MG63 (cell line): ENCODE results near the gene DIDO1. TPM values are rescaled to one million over a fixed set of nuclear protein-coding genes. Genes with fewer than 3 reads are reported as not detected.

ENCODE experiments used
- DNase-seq: peaks from one replicate; pipeline ENCODE4 v3.0.0-alpha.2; 2020
- H3K27me3 ChIP-seq: fragments of 250-450 bp; sonication (Bioruptor Pico); 2 replicates; pipeline ENCODE4 v1.5.1; 2020; ENCODE audit warnings: mild to moderate bottlenecking, moderate library complexity
- H3K36me3 ChIP-seq: fragments of 250-450 bp; sonication (Bioruptor Pico); 2 replicates; pipeline ENCODE4 v1.5.1; 2020; ENCODE audit warnings: mild to moderate bottlenecking, moderate library complexity
- H3K4me3 ChIP-seq: fragments of 250-450 bp; sonication (Bioruptor Pico); 2 replicates; pipeline ENCODE4 v1.5.1; 2020; ENCODE audit warnings: mild to moderate bottlenecking, moderate library complexity
- H3K9me3 ChIP-seq: fragments of 250-450 bp; sonication (Bioruptor Pico); 2 replicates; pipeline ENCODE4 v1.5.1; 2020; ENCODE audit warnings: mild to moderate bottlenecking, moderate library complexity
- total RNA-seq: library from RNA; depleted of rRNA; stranded (reverse); fragments of >200 nt; shearing (Covaris generic); gene quantifications from 2 replicates; pipeline ENCODE4 v1.2.3, GENCODE V29; 2014; ENCODE audit warnings: low replicate concordance

DIDO1 gene
- total RNA-seq, 1 experiment from 2014 or later, result 21.2 TPM

DNA sequence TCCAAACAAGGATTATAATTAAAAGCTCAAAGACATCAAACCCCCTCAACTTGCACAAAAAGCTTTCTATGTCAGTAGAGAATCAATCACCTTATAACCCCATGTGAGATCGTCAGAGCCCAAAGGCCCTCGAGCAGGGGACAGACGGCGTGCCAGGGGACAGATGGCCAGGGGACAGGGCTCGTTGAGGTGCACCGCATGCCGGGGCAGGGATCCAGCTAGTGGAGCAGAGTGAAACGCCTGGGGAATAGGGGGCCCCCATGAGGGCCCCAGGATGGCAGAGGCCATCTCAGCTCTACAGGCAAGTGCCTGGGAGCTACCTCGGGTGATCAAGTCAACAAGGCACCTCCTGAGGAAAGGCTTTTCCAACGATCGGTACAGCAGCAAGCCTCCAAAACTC, 28.6 kb downstream of the DIDO1 start:
- H3K36me3 ChIP-seq, result peaks cover 90% of the 10 kb centered on the region
- H3K27me3 ChIP-seq, result no peaks in the 10 kb centered on the region
- H3K9me3 ChIP-seq, result no peaks in the 10 kb centered on the region
- DNase-seq, result no peak
- H3K4me3 ChIP-seq, result no peak overlapping the region

DNA sequence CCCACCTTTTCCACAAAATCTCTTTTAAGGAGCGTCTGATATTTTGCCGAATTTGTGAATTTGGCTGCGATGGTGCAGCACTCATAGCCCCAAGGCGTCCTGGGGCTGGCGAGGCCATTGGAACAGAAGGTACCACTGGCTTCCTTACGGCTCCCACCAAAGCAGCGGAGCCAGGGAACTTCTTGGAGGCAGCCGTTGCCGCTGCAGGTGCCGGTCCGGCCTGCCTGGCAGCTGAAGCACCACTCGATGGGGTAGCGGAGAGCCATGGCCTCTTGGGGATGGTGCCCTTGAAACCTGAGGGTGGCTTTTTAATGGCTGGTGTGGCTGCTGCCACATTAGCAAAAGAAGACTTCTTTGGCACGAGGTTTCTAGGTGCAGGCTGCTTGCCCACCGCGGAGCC, 29.8 kb downstream of the DIDO1 start:
- Histone ChIP-seq H3K4me3 (no peak overlapping the region), H3K9me3 (no peaks in the 10 kb centered on the region), H3K36me3 (peaks cover 90% of the 10 kb centered on the region), H3K27me3 (no peaks in the 10 kb centered on the region)
- DNase-seq, result no peak

DNA sequence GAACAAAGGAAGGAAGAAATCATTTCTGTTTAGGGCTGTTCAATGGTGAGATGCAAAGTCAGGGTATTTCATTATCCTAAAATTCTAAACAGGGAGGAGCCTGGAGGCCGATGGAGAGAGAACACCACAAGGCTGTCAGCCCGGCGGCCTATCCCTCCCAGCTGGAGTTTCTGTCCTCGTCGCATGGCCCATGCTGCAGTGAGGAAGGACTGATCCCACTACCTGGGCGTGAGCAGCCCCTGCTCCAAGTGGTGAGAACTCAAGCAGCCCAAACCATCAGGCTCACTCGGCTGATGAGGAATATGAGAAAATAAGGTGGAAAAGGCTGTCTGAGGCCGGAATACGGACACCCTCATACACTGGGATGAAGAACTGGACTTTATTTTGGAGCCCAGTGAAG, 30.8 kb downstream of the DIDO1 start:
- no peaks in the 10 kb centered on the region for H3K9me3 ChIP-seq
- DNase-seq, result no peak
- H3K4me3 ChIP-seq, result no peak overlapping the region
- peaks cover 90% of the 10 kb centered on the region for H3K36me3 ChIP-seq
- H3K27me3 ChIP-seq, result no peaks in the 10 kb centered on the region

DNA sequence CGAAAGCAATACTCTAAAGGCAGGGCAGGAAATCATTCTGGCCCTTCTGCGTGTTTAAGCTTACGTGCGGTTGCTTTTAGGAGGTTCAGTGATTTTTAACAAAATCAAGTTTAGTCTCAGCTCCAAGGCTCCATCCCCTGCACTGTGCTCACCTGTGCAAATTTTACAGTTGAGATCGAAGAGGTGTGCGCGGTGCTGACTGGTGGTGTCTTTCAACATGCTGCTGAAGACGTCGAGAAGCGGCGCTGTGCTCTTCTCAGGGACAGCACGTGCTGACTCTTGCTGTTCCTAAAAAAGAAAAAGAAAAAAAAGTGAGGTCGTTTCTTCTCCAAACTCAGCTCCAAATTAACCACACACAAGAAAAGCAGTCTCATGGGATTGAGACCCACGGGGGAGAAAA, 32.0 kb downstream of the DIDO1 start:
- no peak overlapping the region for H3K4me3 ChIP-seq
- H3K27me3 ChIP-seq, result no peaks in the 10 kb centered on the region
- no peak for DNase-seq
- H3K36me3 ChIP-seq, result peaks cover 92% of the 10 kb centered on the region
- H3K9me3 ChIP-seq, result no peaks in the 10 kb centered on the region

DNA sequence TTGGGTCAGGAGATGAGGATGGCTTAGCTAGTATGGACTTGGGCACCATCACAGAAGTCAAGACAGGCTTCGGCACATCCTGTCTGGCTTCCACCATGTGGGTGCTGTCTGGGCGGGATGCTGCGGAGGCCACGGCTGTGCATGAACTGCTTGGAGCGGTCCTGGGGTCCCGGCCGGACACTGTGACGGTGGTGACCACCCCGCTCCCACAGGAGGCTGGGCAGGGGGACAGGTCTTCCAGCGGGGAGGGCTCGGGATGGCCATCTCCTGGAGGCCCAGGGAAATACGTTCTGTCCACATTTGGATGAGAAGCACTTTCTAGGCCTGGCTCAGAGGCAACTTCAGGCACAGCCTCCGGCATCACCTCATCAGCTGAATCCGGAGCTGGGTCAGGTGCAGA, 32.6 kb downstream of the DIDO1 start:
- H3K9me3 ChIP-seq, result no peaks in the 10 kb centered on the region
- peaks cover 96% of the 10 kb centered on the region for H3K36me3 ChIP-seq
- no peak for DNase-seq
- H3K27me3 ChIP-seq, result no peaks in the 10 kb centered on the region
- H3K4me3 ChIP-seq, result no peak overlapping the region

DNA sequence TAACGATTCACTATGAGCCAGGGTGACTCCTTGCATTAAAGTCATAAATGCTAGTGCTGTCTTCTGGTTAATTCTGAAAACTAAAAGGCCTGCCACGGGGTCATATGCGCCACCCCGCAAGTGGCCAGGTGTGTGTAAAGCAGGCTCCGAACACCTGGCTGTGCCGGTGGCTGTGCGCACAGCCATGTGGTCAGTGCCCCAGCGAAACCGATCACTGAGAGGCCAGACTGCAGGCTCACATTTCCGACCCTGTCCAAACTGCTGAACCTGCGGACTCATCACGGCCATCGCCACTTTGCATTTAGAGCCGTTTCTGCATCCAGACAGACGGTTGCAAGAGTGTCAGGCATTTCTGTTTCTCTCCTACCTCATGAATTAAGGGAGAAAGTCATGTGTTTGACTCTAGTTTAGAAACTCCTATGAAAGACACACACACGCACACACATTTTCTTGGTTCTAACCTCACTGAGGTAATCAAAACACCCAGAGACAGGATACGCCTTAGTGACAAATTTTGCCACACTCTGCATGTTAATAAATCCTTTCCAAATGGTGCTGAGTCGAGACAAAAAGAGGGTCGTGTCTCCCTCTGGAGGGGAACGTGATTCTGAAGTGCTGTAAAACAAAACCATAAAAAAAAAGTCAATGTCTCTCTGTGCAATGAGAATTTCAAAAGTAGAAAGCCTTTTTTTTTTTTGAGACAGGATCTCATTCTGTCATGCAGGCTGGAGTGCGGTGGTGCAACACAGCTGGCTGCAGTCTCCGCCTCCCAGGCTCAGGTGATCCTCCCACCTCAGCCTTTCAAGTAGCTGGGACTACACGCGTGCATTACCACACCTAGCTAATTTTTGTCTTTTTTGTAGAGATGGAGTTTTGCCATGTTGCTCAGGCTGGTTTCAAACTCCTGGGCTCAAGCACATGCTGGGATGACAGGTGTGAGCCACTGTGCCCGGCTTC, 33.7 kb downstream of the DIDO1 start:
- Histone ChIP-seq H3K4me3 (no peak overlapping the region), H3K9me3 (no peaks in the 10 kb centered on the region), H3K36me3 (peaks cover 100% of the 10 kb centered on the region), H3K27me3 (no peaks in the 10 kb centered on the region)
- DNase-seq, result no peak

DNA sequence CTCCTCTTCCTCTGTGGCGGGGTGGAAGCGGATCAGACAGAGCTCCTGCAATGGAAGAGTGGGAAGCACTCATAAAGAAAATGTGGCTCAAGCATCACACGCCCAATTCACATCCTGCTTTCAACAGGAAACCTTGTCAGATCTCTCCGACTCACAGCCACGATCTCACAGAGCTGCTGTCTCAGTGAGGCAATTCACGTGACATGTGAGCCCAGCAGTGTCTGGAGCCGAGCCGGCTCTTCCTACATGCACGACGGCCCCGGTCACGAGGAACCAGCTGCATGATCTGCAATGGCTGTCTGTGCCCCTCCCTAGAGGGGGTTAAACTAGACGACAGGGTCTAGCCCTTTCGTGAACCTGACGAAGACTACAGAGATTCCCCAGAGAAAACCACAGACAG, 35.2 kb downstream of the DIDO1 start:
- peaks cover 100% of the 10 kb centered on the region for H3K36me3 ChIP-seq
- no peak for DNase-seq
- H3K4me3 ChIP-seq, result no peak overlapping the region
- no peaks in the 10 kb centered on the region for H3K27me3 ChIP-seq
- H3K9me3 ChIP-seq, result no peaks in the 10 kb centered on the region

DNA sequence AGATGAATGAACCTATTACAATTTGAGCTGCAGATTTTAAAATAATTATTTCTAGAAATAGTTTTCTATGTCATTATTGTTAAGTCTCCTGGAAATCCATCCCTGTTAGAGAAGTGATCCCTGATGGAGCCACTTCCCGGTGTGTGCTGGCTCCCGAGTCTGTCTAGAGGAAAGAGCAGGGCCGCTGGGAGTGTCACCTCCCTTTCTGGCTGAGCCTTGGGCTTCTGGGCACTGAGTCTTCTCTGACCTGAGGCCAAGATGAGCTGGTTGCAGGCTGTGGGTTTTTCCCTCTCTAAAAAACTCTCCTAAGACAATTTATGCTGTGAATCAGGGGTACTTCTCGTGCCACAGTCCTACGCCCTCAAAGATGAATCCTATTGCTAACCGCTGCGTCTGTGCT, 35.9 kb downstream of the DIDO1 start:
- Histone ChIP-seq H3K36me3 (peaks cover 100% of the 10 kb centered on the region), H3K9me3 (no peaks in the 10 kb centered on the region), H3K27me3 (no peaks in the 10 kb centered on the region), H3K4me3 (no peak overlapping the region)
- no peak for DNase-seq

DNA sequence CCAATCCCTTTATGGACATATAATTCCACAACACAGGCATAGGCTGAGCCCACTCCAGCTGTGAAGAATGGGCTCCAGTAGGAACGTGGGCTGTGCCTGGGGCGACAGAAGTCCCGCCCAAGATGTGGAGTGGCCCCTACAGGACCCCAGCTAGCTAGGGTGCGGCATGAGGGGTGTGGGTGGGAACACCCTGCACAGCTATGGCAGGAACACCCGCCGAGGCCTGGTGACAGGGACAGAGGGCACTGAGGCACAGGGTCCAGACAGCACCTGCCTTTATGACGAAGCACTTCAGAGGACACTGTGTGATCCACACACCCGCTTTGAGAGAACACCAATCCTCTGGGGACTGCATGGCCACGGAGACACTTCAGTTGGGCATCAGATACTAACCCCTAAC, 36.4 kb downstream of the DIDO1 start:
- Histone ChIP-seq H3K27me3 (no peaks in the 10 kb centered on the region), H3K9me3 (no peaks in the 10 kb centered on the region), H3K36me3 (peaks cover 95% of the 10 kb centered on the region), H3K4me3 (no peak overlapping the region)
- DNase-seq, result no peak

DNA sequence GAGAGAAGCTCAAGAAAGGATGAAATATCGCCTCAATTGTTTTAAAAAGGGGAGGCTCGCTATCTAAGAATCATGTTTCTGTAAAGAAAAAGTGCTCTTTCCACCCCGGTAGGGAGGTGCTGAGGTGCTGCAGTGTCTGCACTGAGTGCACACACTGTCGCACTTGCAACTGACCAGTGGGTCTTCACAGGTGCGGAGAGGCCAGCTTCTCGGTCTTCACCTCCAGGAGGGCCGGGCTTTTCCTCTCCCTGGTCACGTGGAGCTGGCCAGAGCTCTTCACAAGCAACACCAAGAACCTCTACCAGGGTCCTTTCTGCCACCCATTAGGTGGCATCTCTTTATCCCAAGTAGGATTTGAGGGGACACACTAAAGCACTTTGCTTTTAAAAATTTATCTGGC, 36.9 kb downstream of the DIDO1 start:
- no peaks in the 10 kb centered on the region for H3K9me3 ChIP-seq
- no peak overlapping the region for H3K4me3 ChIP-seq
- peaks cover 90% of the 10 kb centered on the region for H3K36me3 ChIP-seq
- no peak for DNase-seq
- H3K27me3 ChIP-seq, result no peaks in the 10 kb centered on the region

DNA sequence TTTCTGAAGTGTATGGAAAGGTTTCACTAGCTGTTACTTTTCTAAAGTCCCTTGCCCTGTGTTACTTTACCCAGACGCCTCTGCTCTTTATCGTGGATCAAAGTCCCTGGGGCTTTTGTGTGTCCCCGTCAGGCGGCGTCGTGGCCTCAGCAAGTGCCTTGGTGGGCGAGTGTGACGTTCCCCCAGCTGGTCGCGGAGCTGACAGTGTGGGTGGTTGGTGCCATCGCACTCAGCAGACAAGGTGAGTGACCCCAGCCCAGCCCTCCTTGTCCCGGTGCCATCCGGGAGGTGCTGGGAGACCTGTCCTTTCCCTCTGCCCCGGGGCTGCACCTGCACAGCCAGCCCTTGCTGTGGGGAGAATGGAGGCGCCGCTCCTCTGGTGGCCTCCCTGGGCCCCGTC, 37.4 kb downstream of the DIDO1 start:
- Histone ChIP-seq H3K9me3 (no peaks in the 10 kb centered on the region), H3K4me3 (no peak overlapping the region), H3K27me3 (no peaks in the 10 kb centered on the region), H3K36me3 (peaks cover 85% of the 10 kb centered on the region)
- DNase-seq, result no peak

DNA sequence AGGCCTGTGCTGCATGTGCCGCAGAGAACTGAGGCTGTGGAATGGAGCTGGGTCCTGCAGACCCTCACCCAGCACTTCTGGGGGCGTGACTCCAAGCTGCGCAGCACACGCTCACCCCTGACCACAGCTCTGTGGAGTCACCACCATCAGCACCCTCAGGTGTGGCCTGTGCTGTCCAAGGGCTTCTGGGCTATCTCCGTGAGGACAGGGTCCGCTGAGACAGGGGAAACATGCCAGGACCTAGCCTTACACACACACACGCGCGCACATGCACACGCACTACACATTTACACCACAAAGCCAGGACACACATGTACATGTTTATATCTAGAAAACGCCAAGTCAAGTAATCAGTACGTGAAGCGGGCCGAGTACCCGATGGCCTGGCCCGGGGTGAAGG, 37.9 kb downstream of the DIDO1 start:
- H3K27me3 ChIP-seq, result no peaks in the 10 kb centered on the region
- DNase-seq, result no peak
- H3K36me3 ChIP-seq, result peaks cover 80% of the 10 kb centered on the region
- H3K9me3 ChIP-seq, result no peaks in the 10 kb centered on the region
- H3K4me3 ChIP-seq, result no peak overlapping the region

DNA sequence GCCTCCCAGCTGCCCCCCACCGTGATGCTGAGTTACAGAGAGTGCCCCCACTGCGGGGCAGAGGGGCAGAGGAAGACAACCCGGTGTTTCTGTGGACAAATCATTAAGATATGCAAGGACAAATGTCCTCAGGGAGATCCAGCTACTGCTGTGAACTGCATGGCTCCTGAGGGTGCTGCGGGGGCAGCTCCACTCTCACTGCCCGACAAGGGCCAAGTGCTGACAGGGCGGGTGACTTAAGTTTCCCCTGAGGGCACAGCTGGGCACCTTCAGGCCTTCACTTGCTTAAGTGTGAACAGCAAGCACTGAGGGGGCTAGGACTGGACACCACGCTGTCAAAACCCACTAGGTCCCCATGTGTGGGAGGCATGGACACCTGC, 38.5 kb downstream of the DIDO1 start:
- Histone ChIP-seq H3K9me3 (no peaks in the 10 kb centered on the region), H3K36me3 (peaks cover 75% of the 10 kb centered on the region), H3K4me3 (no peak overlapping the region), H3K27me3 (no peaks in the 10 kb centered on the region)
- no peak for DNase-seq

DNA sequence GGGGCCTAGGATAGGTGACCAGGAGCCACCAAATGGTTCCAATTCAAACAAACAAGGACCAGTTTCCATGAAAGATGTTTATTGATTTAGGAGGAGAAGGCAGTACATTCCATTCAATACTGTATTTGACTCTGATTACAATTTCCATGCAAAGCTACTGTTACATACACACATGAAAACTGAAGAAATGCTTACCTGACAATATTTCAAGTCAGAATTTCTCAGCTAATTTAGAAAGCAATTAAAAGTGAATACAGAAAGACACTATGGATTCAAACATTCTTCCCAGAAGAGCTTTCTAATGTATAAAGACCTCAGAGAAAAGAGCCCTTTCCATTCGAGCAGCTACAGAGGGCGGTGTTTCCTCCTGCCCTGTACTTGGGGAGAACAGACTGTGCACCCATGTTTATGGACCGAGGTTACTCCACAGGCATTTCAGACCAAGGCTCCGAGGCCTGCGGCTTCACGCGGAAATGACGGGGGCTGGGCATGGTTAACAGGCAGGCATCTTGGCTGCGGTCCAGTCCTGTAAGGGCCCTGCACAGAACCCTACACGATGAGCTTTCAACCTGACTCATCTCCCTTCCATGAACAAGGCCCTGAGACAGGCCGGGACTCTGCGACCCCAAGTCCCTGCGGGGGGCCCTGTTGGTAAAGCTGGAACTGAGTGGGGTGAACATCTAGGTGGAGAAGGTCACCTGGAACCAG, 39.0 kb downstream of the DIDO1 start:
- peaks cover 69% of the 10 kb centered on the region for H3K36me3 ChIP-seq

DNA sequence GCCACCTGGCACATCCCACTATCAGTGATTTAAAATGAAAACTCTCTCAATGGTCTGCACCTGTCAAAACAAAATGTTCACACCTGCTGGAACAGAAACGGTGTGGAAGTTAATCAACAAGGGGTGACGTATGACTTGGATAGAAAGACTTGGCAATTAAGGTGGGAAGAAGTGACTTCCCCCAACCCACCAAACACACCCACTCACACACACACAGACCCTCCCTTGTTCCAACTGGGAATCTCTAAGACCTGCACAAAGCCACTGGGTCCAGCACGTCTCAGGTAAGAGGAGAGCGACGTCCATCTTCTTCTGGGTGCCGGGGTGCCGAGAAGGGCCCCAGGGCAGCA, 39.6 kb downstream of the DIDO1 start:
- H3K9me3 ChIP-seq, result no peaks in the 10 kb centered on the region
- DNase-seq, result no peak
- H3K4me3 ChIP-seq, result no peak overlapping the region
- H3K27me3 ChIP-seq, result no peaks in the 10 kb centered on the region
- peaks cover 63% of the 10 kb centered on the region for H3K36me3 ChIP-seq

More for the DNA sequence above, 39.0 kb downstream of the DIDO1 start:
- no peaks in the 10 kb centered on the region for H3K27me3 ChIP-seq
- H3K9me3 ChIP-seq, result no peaks in the 10 kb centered on the region
- H3K4me3 ChIP-seq, result no peak overlapping the region
- DNase-seq, result no peak

DNA sequence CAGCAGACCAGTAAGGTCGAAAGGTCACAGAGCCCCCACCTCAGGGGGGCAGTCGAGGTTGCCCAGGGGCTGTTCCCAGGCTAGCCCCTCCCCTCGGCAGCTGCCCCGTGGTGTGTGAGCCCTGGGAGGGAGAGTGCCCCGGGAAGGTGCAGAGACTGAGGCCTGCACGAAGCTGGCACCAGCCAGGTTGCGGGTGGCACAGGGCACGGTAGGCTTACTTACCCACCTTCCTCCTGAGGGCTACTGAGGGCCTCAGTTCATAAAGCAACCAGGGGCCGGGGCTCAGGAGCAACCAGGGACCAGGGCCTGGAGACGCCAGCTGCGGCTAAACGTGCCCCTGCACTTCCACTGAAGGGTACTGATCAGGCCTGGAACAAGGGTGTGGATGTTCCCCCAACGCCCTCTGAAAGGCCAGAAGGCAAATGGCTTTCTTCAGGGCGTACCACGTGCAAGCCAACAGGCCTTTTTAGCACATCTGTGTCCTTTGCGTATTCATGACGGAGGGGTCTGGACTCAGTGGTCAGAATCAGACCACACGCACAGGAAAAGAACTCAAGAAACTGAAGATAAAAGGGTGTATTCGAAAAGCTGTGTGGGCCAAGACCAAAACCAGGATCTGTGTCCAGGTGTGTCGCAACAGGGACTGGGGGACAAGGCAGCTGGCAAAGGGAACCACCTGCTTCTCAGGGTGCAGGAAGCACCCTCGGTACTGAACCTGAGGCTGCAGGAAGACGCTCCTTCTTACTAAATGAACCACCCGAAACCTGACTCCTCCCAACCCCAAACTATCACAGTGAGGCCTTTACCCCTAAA, 40.2 kb downstream of the DIDO1 start:
- peaks cover 62% of the 10 kb centered on the region for H3K36me3 ChIP-seq
- DNase-seq, result no peak
- H3K9me3 ChIP-seq, result no peaks in the 10 kb centered on the region
- no peak overlapping the region for H3K4me3 ChIP-seq
- H3K27me3 ChIP-seq, result no peaks in the 10 kb centered on the region
